Measurements from ENCODE around the gene CUL5. TPM values are rescaled to one million over a fixed set of nuclear protein-coding genes. Genes with fewer than 3 reads are reported as not detected.
"Not testable (repeated sequence)": the region's sequence is repeated elsewhere in the genome, so short reads cannot be mapped to it uniquely, and the experiment has no call there.

CUL5 gene
- total RNA-seq, 1 donor from 2014 or later, result 37.0 TPM

- Mint-ChIP-seq H3K4me3 (no peak overlapping the region), H3K27ac (no peak overlapping the region), H3K27me3 (ENCODE audit: insufficient read depth) (no peaks in the 10 kb centered on the region), H3K36me3 (ENCODE audit: low read depth) (peaks cover 28% of the 10 kb centered on the region), H3K4me1 (ENCODE audit: low read depth) (peaks cover 4% of the 10 kb centered on the region), H3K9me3 (no peaks in the 10 kb centered on the region)
- intact Hi-C loops (cut with micrococcal nuclease), result no loop called here
- no peak for DNase-seq (ENCODE audit: low spot score)
Measured at GRCh38 chr11:108093128-108093904, 84.6 kb downstream of the CUL5 start.

- intact Hi-C loops (cut with micrococcal nuclease), result no loop called here
- Mint-ChIP-seq H3K27me3 (ENCODE audit: insufficient read depth) (no peaks in the 10 kb centered on the region), H3K36me3 (ENCODE audit: low read depth) (peaks cover 22% of the 10 kb centered on the region), H3K9me3 (no peaks in the 10 kb centered on the region), H3K4me1 (ENCODE audit: low read depth) (peaks cover 4% of the 10 kb centered on the region), H3K27ac (no peak overlapping the region), H3K4me3 (no peak overlapping the region)
- DNase-seq (ENCODE audit: low spot score), result no peak
Measured at GRCh38 chr11:108097179-108097578, 88.5 kb downstream of the CUL5 start.

GRCh38 chr11:108101090-108101775, 92.5 kb downstream of the CUL5 start:
- Mint-ChIP-seq H3K4me3 (no peak overlapping the region), H3K4me1 (ENCODE audit: low read depth) (no peaks in the 10 kb centered on the region), H3K27me3 (ENCODE audit: insufficient read depth) (no peaks in the 10 kb centered on the region), H3K9me3 (no peaks in the 10 kb centered on the region), H3K27ac (no peak overlapping the region), H3K36me3 (ENCODE audit: low read depth) (peaks cover 10% of the 10 kb centered on the region)
- DNase-seq (ENCODE audit: low spot score), result no peak
- intact Hi-C loops (cut with micrococcal nuclease), result no loop called here

- peaks cover 3% of the 10 kb centered on the region for H3K36me3 Mint-ChIP-seq (ENCODE audit: low read depth)
- no peak overlapping the region for H3K4me3 Mint-ChIP-seq
- intact Hi-C loops (cut with micrococcal nuclease), result no loop called here
- no peak for DNase-seq (ENCODE audit: low spot score)
- no peaks in the 10 kb centered on the region for H3K9me3 Mint-ChIP-seq
- H3K27ac Mint-ChIP-seq, result no peak overlapping the region
- no peaks in the 10 kb centered on the region for H3K4me1 Mint-ChIP-seq (ENCODE audit: low read depth)
- H3K27me3 Mint-ChIP-seq (ENCODE audit: insufficient read depth), result no peaks in the 10 kb centered on the region
Measured at GRCh38 chr11:108111126-108111525, 102.4 kb downstream of the CUL5 start.

GRCh38 chr11:108112057-108112456, 103.4 kb downstream of the CUL5 start:
- no peak overlapping the region for H3K27ac Mint-ChIP-seq
- peaks cover 3% of the 10 kb centered on the region for H3K36me3 Mint-ChIP-seq (ENCODE audit: low read depth)
- intact Hi-C loops (cut with micrococcal nuclease), result no loop called here

GRCh38 chr11:108115500-108116140, 106.9 kb downstream of the CUL5 start:
- intact Hi-C loops (cut with micrococcal nuclease), result no loop called here

More at GRCh38 chr11:108112057-108112456, 103.4 kb downstream of the CUL5 start:
- H3K4me3 Mint-ChIP-seq, result no peak overlapping the region
- DNase-seq (ENCODE audit: low spot score), result no peak
- no peaks in the 10 kb centered on the region for H3K4me1 Mint-ChIP-seq (ENCODE audit: low read depth)
- H3K9me3 Mint-ChIP-seq, result no peaks in the 10 kb centered on the region
- no peaks in the 10 kb centered on the region for H3K27me3 Mint-ChIP-seq (ENCODE audit: insufficient read depth)

GRCh38 chr11:108117746-108118371, 109.2 kb downstream of the CUL5 start:
- no peaks in the 10 kb centered on the region for H3K9me3 Mint-ChIP-seq

More at GRCh38 chr11:108115500-108116140, 106.9 kb downstream of the CUL5 start:
- no peak for DNase-seq (ENCODE audit: low spot score)
- H3K27me3 Mint-ChIP-seq (ENCODE audit: insufficient read depth), result no peaks in the 10 kb centered on the region
- H3K36me3 Mint-ChIP-seq (ENCODE audit: low read depth), result peaks cover 3% of the 10 kb centered on the region
- no peaks in the 10 kb centered on the region for H3K9me3 Mint-ChIP-seq
- H3K4me1 Mint-ChIP-seq (ENCODE audit: low read depth), result no peaks in the 10 kb centered on the region
- no peak overlapping the region for H3K4me3 Mint-ChIP-seq
- H3K27ac Mint-ChIP-seq, result no peak overlapping the region

GRCh38 chr11:108120936-108121273, 112.2 kb downstream of the CUL5 start:
- peaks cover 36% of the 10 kb centered on the region for H3K4me1 Mint-ChIP-seq (ENCODE audit: low read depth)
- not testable (repeated sequence) for H3K9me3 Mint-ChIP-seq

More at GRCh38 chr11:108117746-108118371, 109.2 kb downstream of the CUL5 start:
- Mint-ChIP-seq H3K27me3 (ENCODE audit: insufficient read depth) (no peaks in the 10 kb centered on the region), H3K4me1 (ENCODE audit: low read depth) (peaks cover 11% of the 10 kb centered on the region), H3K36me3 (ENCODE audit: low read depth) (peaks cover 2% of the 10 kb centered on the region), H3K27ac (no peak overlapping the region), H3K4me3 (no peak overlapping the region)
- intact Hi-C loops (cut with micrococcal nuclease), result loop anchor here (1.0 kb wide), 1 partner anchor 530 kb away; no protein-coding TSS in a partner anchor
- no peak for DNase-seq (ENCODE audit: low spot score)

GRCh38 chr11:108121274-108122155, 112.8 kb downstream of the CUL5 start, which contains the start of gene ACAT1:
Gene ACAT1, plus strand, starts transcription at chr11:108121567. Its CDS starts 40 bp downstream, at chr11:108121607.
- H3K36me3 Mint-ChIP-seq (ENCODE audit: low read depth), result peaks cover 14% of the 10 kb centered on the region
- no peaks in the 10 kb centered on the region for H3K27me3 Mint-ChIP-seq (ENCODE audit: insufficient read depth)
- H3K9me3 Mint-ChIP-seq, result no peaks in the 10 kb centered on the region
- peak; percentile 95 for DNase-seq (ENCODE audit: low spot score)
- peak within 1 kb of the TSS; percentile 82 for H3K27ac Mint-ChIP-seq
- H3K4me3 Mint-ChIP-seq, result peak within 1 kb of the TSS; percentile 97
- intact Hi-C loops (cut with micrococcal nuclease), result loop anchor here (1.0 to 10.0 kb wide), 11 partner anchors 15 to 557 kb away; partner anchors contain the start of genes ALKBH8, C11orf65, CUL5 and EXPH5
- H3K4me1 Mint-ChIP-seq (ENCODE audit: low read depth), result peaks cover 36% of the 10 kb centered on the region

More at GRCh38 chr11:108120936-108121273, 112.2 kb downstream of the CUL5 start:
- H3K27ac Mint-ChIP-seq, result peak overlapping the region; percentile 57
- intact Hi-C loops (cut with micrococcal nuclease), result loop anchor here (1.0 to 10.0 kb wide), 10 partner anchors 15 to 556 kb away; partner anchors contain the start of genes ALKBH8, C11orf65, CUL5 and NPAT
- H3K27me3 Mint-ChIP-seq (ENCODE audit: insufficient read depth); H3K36me3 Mint-ChIP-seq (ENCODE audit: low read depth); DNase-seq (ENCODE audit: low spot score): not testable (repeated sequence)
- peak overlapping the region; percentile 97 for H3K4me3 Mint-ChIP-seq

GRCh38 chr11:108122166-108122628, 113.5 kb downstream of the CUL5 start:
- peaks cover 14% of the 10 kb centered on the region for H3K36me3 Mint-ChIP-seq (ENCODE audit: low read depth)
- H3K4me3 Mint-ChIP-seq, result peak overlapping the region; percentile 97
- peak overlapping the region; percentile 0 for H3K27ac Mint-ChIP-seq
- no peaks in the 10 kb centered on the region for H3K27me3 Mint-ChIP-seq (ENCODE audit: insufficient read depth)
- intact Hi-C loops (cut with micrococcal nuclease), result loop anchor here (2.0 to 10.0 kb wide), 5 partner anchors 265 to 557 kb away; partner anchors contain the start of genes ALKBH8, C11orf65, EXPH5 and SLC35F2
- DNase-seq (ENCODE audit: low spot score), result no peak
- H3K9me3 Mint-ChIP-seq, result no peaks in the 10 kb centered on the region
- peaks cover 36% of the 10 kb centered on the region for H3K4me1 Mint-ChIP-seq (ENCODE audit: low read depth)

GRCh38 chr11:108125096-108125495, 116.4 kb downstream of the CUL5 start:
- Mint-ChIP-seq H3K9me3 (no peaks in the 10 kb centered on the region), H3K27me3 (ENCODE audit: insufficient read depth) (no peaks in the 10 kb centered on the region), H3K27ac (peak overlapping the region; percentile 1), H3K36me3 (ENCODE audit: low read depth) (peaks cover 27% of the 10 kb centered on the region), H3K4me3 (no peak overlapping the region), H3K4me1 (ENCODE audit: low read depth) (peaks cover 36% of the 10 kb centered on the region)
- intact Hi-C loops (cut with micrococcal nuclease), result loop anchor here (10.0 kb wide), 1 partner anchor 560 kb away; the partner anchor contains the start of gene ALKBH8
- no peak for DNase-seq (ENCODE audit: low spot score)
